Erythroblast (primary cell): ENCODE measurements around the gene PLD5.
"Not testable (repeated sequence)": the region's sequence is repeated elsewhere in the genome, so short reads cannot be mapped to it uniquely, and the experiment has no call there.

ENCODE experiments used
- DNase-seq, 2 experiments: peaks; one replicate each; lab custom pipeline; 2025; lab: John Stamatoyannopoulos, UW
- GATA1 ChIP-seq: IDR thresholded peaks from 2 replicates; pipeline ENCODE4 v1.6.1; 2011; ENCODE audit warnings: low read depth, mild to moderate bottlenecking, control low read depth, low read length, moderate library complexity
- POLR2A ChIP-seq: IDR thresholded peaks from 2 replicates; pipeline ENCODE4 v1.6.1; 2011; ENCODE audit warnings: mild to moderate bottlenecking, low read length

Gene PLD5

GRCh38 chr1:242239398-242239797 is 285.1 kb downstream of the PLD5 start:
- DNase-seq, result no peak
- TF ChIP-seq POLR2A, result no peak
- no peak for TF ChIP-seq GATA1

GRCh38 chr1:242237051-242237450 is 287.4 kb downstream of the PLD5 start:
- TF ChIP-seq POLR2A, result no peak
- no peak for TF ChIP-seq GATA1

GRCh38 chr1:242228991-242229390 is 295.5 kb downstream of the PLD5 start:
- DNase-seq, result no peak
- TF ChIP-seq POLR2A, result no peak
- TF ChIP-seq GATA1, result no peak

More at GRCh38 chr1:242237051-242237450, 287.4 kb downstream of the PLD5 start:
- no peak for DNase-seq

GRCh38 chr1:242225767-242226573 is 298.5 kb downstream of the PLD5 start:
- TF ChIP-seq GATA1 (no peak), POLR2A (no peak)
- no peak for DNase-seq

- DNase-seq, result not testable (repeated sequence)
Measured at GRCh38 chr1:242224878-242225766, 299.4 kb downstream of the PLD5 start.

- TF ChIP-seq GATA1 (no peak), POLR2A (no peak)
- DNase-seq, result no peak
Measured at GRCh38 chr1:242224461-242224860, 300.0 kb downstream of the PLD5 start.

GRCh38 chr1:242219905-242220304 is 304.6 kb downstream of the PLD5 start:
- no peak for DNase-seq
- TF ChIP-seq GATA1 (no peak), POLR2A (no peak)

GRCh38 chr1:242219298-242219901 is 305.1 kb downstream of the PLD5 start:
- no peak for DNase-seq
- TF ChIP-seq GATA1, result no peak
- TF ChIP-seq POLR2A, result no peak

GRCh38 chr1:242216368-242216767 is 308.1 kb downstream of the PLD5 start:
- DNase-seq, result no peak
- TF ChIP-seq POLR2A (no peak), GATA1 (no peak)

- DNase-seq, result not testable (repeated sequence)
Measured at GRCh38 chr1:242214455-242214854, 310.0 kb downstream of the PLD5 start.

- not testable (repeated sequence) for DNase-seq
Measured at GRCh38 chr1:242212961-242213360, 311.5 kb downstream of the PLD5 start.

GRCh38 chr1:242212401-242212800 is 312.1 kb downstream of the PLD5 start:
- TF ChIP-seq GATA1 (no peak), POLR2A (no peak)
- DNase-seq, result no peak

GRCh38 chr1:242211254-242212022 is 313.1 kb downstream of the PLD5 start:
- TF ChIP-seq POLR2A (no peak), GATA1 (no peak)
- DNase-seq, result no peak

GRCh38 chr1:242210316-242210715 is 314.2 kb downstream of the PLD5 start:
- not testable (repeated sequence) for DNase-seq
